Measurements from ENCODE around the gene TRIM10. TPM values are rescaled to one million over a fixed set of nuclear protein-coding genes. Genes with fewer than 3 reads are reported as not detected.
"Not testable (repeated sequence)": the region's sequence is repeated elsewhere in the genome, so short reads cannot be mapped to it uniquely, and the experiment has no call there.

Gene TRIM10
- total and polyA plus RNA-seq, 8 donors: 0.24 to 0.99 (median 0.55) TPM; not detected in 2

- no peak for TF ChIP-seq CTCF (IDR thresholded peaks at IDR 0.05)
- no peak for ATAC-seq
- Histone ChIP-seq H3K9me3 (no peaks in the 10 kb centered on the region), H3K4me1 (no peaks in the 10 kb centered on the region), H3K27ac (no peak overlapping the region), H3K36me3 (no peaks in the 10 kb centered on the region), H3K4me3 (no peak overlapping the region), H3K27me3 (peaks cover 7 to 32% of the 10 kb centered on the region in 2 donors)
- no peak for DNase-seq
- intact Hi-C loops (cut with DNase I): no loop called here
Observed at GRCh38 chr6:30147096-30147495, 13.9 kb downstream of the TRIM10 start.

- intact Hi-C loops (cut with DNase I): no loop called here
- ATAC-seq: no peak
- no peak for DNase-seq
- Histone ChIP-seq H3K27me3 (peaks cover 12 to 38% of the 10 kb centered on the region in 2 donors), H3K4me1 (no peaks in the 10 kb centered on the region), H3K4me3 (no peak overlapping the region), H3K36me3 (no peaks in the 10 kb centered on the region), H3K27ac (no peak overlapping the region), H3K9me3 (no peaks in the 10 kb centered on the region)
- no peak for TF ChIP-seq CTCF (IDR thresholded peaks at IDR 0.05)
Observed at GRCh38 chr6:30145818-30146217, 15.2 kb downstream of the TRIM10 start.

- DNase-seq: no peak
- H3K4me3 ChIP-seq: no peak overlapping the region
- no peak for TF ChIP-seq CTCF (IDR thresholded peaks at IDR 0.05)
- no peaks in the 10 kb centered on the region for H3K4me1 ChIP-seq
- intact Hi-C loops (cut with DNase I): no loop called here
- H3K27ac ChIP-seq: no peak overlapping the region
- no peaks in the 10 kb centered on the region for H3K36me3 ChIP-seq
- H3K9me3 ChIP-seq: no peaks in the 10 kb centered on the region
- ATAC-seq: no peak
- peaks cover 12 to 39% of the 10 kb centered on the region in 2 donors for H3K27me3 ChIP-seq
Observed at GRCh38 chr6:30144811-30145210, 16.2 kb downstream of the TRIM10 start.

GRCh38 chr6:30143780-30144179 is 17.2 kb downstream of the TRIM10 start:
- ATAC-seq (no peak), DNase-seq (no peak)
- Histone ChIP-seq H3K4me1 (no peaks in the 10 kb centered on the region), H3K27ac (no peak overlapping the region), H3K9me3 (no peaks in the 10 kb centered on the region), H3K36me3 (no peaks in the 10 kb centered on the region), H3K27me3 (peaks cover 12 to 39% of the 10 kb centered on the region in 2 donors), H3K4me3 (no peak overlapping the region)
- no peak for TF ChIP-seq CTCF (IDR thresholded peaks at IDR 0.05)
- intact Hi-C loops (cut with DNase I): no loop called here

- H3K9me3 ChIP-seq: no peaks in the 10 kb centered on the region
- no peak overlapping the region for H3K27ac ChIP-seq
- intact Hi-C loops (cut with DNase I): no loop called here
- DNase-seq (no peak), ATAC-seq (no peak)
- H3K4me1 ChIP-seq: no peaks in the 10 kb centered on the region
- no peaks in the 10 kb centered on the region for H3K36me3 ChIP-seq
- H3K4me3 ChIP-seq: no peak overlapping the region
- H3K27me3 ChIP-seq: peaks cover 15 to 43% of the 10 kb centered on the region in 2 donors
- no peak for TF ChIP-seq CTCF (IDR thresholded peaks at IDR 0.05)
Observed at GRCh38 chr6:30142665-30143064, 18.3 kb downstream of the TRIM10 start.

- H3K4me3 ChIP-seq; H3K4me1 ChIP-seq; DNase-seq; H3K36me3 ChIP-seq; ATAC-seq; H3K27ac ChIP-seq; intact Hi-C loops (cut with DNase I); H3K9me3 ChIP-seq: not testable (repeated sequence)
- H3K27me3 ChIP-seq: peaks cover 15 to 39% of the 10 kb centered on the region in 2 donors
Observed at GRCh38 chr6:30140240-30140639, 20.8 kb downstream of the TRIM10 start.
